Uterus (tissue), 2 donors: ENCODE results near the gene VCL.

Source experiments
- POLR2A ChIP-seq, 2 donors: fragments of 450-650 bp; IDR thresholded peaks; one replicate each; pipeline ENCODE4 v1.6.1; 2016; ENCODE audit warnings: antibody characterized with exemption in 2 of 2, mild to moderate bottlenecking in 1 of 2, moderate library complexity in 1 of 2
- TF ChIP-seq, protein P1 (sequence below), 4 experiments: fragments of 200-600 bp in 2 of 4; fragments of 450-650 bp in 2 of 4; sonication (generic) in 2 of 4; IDR thresholded peaks; one replicate each; pipeline ENCODE4 v1.5.1; 2016 to 2019; ENCODE audit warnings: antibody characterized with exemption in 4 of 4, mild to moderate bottlenecking in 2 of 4, moderate library complexity in 1 of 4

DNA sequence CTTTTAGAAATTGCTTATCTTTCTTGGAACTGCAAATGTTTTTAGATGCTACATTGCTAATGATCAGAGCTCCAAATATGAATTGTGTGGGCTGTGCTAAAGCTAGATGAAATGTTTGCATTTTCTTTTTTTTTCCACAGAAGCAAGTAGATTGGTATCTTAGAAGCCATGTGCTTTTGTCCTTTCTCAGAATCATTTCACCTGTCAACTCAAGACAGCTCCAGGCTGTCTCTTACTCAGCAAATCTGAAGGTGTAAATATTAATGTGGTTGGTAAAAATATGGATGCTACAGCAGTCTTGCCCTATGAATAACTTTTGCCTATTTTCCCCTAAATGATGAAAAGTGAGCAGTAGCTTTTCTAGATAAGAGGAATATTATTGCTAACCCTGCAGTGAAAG, 111.5 kb downstream of the VCL start:
- TF ChIP-seq, protein P1, sequence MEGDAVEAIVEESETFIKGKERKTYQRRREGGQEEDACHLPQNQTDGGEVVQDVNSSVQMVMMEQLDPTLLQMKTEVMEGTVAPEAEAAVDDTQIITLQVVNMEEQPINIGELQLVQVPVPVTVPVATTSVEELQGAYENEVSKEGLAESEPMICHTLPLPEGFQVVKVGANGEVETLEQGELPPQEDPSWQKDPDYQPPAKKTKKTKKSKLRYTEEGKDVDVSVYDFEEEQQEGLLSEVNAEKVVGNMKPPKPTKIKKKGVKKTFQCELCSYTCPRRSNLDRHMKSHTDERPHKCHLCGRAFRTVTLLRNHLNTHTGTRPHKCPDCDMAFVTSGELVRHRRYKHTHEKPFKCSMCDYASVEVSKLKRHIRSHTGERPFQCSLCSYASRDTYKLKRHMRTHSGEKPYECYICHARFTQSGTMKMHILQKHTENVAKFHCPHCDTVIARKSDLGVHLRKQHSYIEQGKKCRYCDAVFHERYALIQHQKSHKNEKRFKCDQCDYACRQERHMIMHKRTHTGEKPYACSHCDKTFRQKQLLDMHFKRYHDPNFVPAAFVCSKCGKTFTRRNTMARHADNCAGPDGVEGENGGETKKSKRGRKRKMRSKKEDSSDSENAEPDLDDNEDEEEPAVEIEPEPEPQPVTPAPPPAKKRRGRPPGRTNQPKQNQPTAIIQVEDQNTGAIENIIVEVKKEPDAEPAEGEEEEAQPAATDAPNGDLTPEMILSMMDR (IDR thresholded peaks at IDR 0.05): no peak
- TF ChIP-seq POLR2A (IDR thresholded peaks at IDR 0.05): no peak
